DMS79 (cell line): ENCODE measurements around the gene PDSS2.
"Not testable (repeated sequence)": the region's sequence is repeated elsewhere in the genome, so short reads cannot be mapped to it uniquely, and the experiment has no call there.

Source experiments
- DNase-seq: peaks from one replicate; lab custom pipeline; 2025; lab: John Stamatoyannopoulos, UW

Gene PDSS2

DNA sequence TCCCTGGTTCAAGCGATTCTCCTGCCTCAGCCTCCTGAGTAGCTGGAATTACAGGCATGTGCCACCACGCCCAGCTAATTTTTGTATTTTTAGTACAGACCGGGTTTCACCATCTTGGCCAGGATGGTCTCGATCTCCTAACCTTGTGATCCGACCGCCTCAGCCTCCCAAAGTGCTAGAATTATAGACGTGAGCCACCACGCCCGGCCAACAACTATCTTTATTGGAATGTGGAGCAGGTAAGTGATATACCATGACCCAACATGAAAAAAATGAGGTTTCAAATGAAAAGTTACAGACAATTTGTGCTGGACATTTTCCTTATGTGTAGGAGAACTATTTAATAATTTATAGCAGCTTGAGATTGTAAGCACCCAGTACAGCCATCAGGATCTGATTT lies 340.8 kb downstream of the PDSS2 start:
- not testable (repeated sequence) for DNase-seq

- DNase-seq, result no peak
Observed at GRCh38 chr6:107116931-107117330, 342.4 kb downstream of the PDSS2 start.

GRCh38 chr6:107116328-107116892 lies 343.0 kb downstream of the PDSS2 start:
- DNase-seq, result no peak

GRCh38 chr6:107115695-107116327 lies 343.6 kb downstream of the PDSS2 start:
- DNase-seq, result peak; percentile 69

DNA sequence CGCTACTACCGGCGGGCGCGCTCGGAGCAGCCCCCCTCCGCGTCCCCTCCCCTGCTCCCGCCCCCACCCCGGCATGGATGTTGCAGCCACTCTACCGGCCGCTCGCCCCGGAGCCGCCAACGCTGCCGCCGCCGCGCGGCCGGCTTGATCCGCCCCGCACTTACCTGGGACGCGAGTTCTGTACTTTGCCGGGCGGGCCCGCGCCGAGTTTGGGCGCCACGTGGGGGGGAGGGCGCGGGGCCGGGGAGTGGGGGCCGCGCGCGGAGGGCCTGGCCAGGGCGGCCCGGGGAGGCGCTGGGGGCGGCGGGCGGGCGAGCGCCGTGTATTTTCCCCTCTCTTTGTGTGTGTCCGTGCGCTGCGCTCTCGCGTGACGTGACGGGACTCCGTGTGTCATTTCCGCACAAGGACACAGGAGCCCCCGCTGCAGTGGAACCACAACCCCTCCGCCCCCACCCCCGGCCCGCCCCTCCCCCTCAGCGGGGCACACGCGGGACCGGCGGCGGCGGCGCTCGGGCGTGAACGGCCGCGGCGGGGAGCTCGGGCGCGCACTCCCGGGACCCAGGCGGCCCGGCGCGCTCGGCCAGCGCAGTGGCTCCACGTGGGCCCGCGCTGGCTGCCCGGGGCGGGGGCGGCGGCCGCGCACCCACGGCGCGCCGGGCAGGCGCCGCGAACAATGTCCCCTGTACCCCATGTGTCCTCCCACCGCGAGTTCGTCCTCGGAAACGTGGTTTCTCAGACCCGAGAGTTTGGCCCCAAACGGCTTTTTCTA lies 344.3 kb downstream of the PDSS2 start, which contains the start of gene BEND3:
Gene BEND3, minus strand, starts transcription at position 590 of the 769 bp plus-strand sequence. CDS start 16,230 bp downstream, outside the sequence.
- no peak for DNase-seq

- DNase-seq, result peak; percentile 75
Observed at GRCh38 chr6:107114213-107114925, 345.0 kb downstream of the PDSS2 start.

DNA sequence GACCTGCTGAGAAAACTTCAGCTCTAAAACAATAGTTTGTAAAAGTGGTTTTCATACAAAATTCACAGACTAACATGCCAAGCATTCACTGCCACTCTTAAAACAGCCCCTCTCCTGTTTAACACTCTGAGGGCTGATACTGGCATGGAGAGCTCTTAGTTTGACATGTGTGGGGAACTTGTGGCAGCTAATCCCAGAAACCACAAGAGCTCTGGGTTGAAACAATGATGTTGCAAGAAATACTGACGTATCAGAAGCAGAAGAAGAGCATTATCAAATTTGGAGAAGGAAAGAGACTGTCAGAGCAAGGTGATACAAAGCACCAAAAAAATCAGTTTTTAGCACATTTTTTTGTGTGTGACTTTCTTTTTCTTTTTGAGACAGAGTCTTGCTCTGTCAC lies 349.2 kb downstream of the PDSS2 start:
- DNase-seq, result no peak

- DNase-seq, result no peak
Observed at GRCh38 chr6:107108201-107108890, 351.0 kb downstream of the PDSS2 start.

DNA sequence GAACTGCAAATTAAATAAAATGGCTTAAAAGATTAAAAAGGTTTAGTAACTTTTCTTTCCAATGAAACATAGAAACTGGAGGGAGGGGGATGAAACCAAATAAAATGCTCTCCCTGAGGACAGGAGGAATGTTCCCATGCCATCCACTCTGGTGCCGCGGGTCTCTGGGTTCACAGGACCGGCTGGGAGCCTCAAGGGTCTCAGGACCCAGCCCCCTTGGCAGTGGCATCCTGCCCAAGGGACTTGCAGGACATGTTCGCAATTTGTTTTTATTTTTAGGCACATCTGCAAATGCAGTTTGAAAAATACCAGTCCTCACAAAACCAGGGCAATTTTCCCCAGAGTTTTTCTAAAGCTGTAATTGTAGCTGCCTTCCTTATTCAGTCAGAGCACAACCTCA lies 351.6 kb downstream of the PDSS2 start:
- no peak for DNase-seq

GRCh38 chr6:107106165-107106564 lies 353.2 kb downstream of the PDSS2 start:
- DNase-seq, result no peak

DNA sequence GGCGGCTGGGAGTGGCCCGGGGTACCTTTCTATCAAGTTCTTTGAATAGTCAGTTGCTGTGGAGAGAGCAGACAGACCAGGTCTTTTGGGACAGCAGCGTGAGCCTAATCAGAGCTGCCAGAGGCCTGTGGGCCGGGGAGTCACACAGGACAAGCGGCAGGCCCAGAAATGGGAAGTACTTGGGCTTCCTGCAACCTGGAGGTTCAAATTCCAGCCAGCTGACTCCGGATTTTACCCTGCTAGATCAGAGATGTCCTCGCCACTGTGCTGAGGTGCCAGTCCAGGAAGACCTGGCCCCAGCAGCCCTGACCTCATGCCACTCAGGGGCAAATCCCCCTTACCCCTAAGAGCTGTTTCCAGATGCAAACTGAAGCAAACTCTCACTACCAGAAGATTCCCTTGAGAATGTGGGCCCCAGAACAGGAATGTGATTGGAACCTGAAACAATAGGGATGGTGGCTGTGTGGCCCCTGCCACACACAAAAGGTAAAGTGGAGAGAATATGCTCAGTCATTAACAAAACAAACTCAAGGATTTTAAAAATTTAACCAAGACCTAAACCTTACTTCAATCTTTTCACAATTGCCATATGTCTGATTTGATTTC lies 353.8 kb downstream of the PDSS2 start:
- no peak for DNase-seq

- DNase-seq, result no peak
Observed at GRCh38 chr6:107103082-107103481, 356.3 kb downstream of the PDSS2 start.
